Activated CD4-positive, alpha-beta T cell treated with anti-CD3 and anti-CD28 coated beads, Interleukin-2, amount 50 U/mL, for 16 hours (primary cell): ENCODE measurements around the gene THRB.

Source experiments
- DNase-seq: peaks from one replicate; pipeline ENCODE4 v3.0.0-alpha.2; 2020

THRB gene

GRCh38 chr3:24494618-24495325, at the start of gene THRB:
Gene THRB, minus strand, starts transcription at chr3:24494850.
- DNase-seq, result no peak

DNA sequence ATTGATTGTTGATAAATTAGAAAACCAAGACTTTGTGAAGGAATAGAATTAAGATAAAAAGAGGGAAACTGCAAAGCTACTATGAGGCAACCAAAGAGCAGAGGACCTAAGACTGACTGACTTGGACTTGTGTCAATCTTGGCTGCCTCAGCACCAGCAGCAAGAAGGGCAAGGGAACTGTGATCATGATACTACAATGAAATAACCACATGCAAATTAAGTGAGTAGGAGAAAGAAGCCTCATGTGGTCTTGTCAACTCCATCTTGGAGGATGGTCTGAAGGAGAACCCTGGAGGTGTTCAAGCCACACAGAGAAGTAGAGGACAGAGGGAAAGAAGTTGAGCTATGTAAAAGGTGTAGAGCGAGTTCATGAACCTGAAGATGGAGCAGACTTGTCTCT, 47.3 kb upstream of the THRB start:
- no peak for DNase-seq

DNA sequence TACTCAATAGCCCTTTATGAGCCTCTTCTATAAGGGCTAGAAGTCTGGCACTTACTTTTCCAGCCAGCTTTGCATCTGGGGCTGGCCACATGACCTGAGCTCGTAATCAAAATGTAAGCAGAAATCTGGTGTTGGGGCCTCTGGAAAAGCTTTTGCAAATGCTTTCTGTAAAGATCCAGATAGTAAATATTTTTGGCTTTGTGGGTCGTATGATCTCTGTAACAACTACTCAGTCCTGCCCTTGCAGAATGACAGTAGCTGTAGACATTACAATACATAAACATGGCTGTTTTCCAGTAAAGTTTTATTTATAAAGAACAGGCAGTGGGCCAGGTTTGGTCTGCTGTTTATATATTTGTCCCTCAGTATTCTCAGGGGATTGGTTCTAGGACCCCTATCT, 46.2 kb upstream of the THRB start:
- no peak for DNase-seq

GRCh38 chr3:24539699-24540098, 45.0 kb upstream of the THRB start:
- no peak for DNase-seq

GRCh38 chr3:24538891-24539290, 44.2 kb upstream of the THRB start:
- no peak for DNase-seq

DNA sequence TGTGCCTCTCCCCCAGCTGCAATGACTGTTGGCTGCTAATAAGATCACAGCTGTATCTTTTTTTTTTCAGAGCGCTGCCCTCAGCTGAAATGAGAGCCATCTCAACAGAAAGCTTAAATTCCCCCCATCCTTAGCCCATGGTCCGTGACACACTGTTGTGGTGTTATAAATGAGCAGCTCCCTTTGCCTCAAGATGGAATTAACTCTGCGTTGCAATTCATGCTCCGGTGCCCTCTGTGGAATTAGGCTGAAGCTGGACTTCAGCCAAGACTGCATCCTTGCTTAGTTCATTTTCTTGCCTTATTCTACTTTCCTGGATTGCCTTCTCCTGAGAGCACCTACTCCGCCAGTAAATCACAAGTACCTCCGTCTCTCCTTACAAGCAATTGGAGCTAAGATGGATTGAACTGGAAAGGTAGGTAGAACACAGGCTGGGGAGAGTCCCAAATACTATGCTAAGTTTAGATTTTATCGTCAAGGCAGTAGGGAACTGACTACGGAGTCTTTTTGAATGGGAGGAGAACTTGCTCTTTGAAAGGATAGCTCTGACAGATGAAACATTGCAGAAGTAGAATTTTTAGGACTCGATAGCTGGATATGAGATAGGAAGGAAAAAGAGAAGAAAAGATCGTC, 39.0 kb upstream of the THRB start:
- DNase-seq, result no peak

DNA sequence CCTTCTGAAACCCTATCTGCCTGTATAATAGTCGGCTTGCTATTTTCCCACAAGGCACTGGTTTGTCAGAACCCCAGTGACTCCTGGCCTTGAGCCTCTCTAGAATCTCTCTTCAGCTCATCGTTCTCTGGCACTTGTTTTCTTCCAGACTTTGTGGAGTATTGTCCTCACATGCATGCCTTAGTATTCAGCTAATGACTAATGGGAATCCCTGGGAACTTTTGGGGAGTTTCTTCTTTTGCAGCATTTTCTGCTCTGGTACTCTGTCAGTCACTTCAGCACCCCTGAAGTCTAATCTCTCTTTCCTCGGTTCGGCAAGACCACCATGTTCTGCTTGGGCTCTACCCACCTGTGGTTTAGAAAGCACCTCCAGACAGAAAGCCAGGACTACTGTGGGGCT, 35.8 kb upstream of the THRB start:
- DNase-seq, result no peak

DNA sequence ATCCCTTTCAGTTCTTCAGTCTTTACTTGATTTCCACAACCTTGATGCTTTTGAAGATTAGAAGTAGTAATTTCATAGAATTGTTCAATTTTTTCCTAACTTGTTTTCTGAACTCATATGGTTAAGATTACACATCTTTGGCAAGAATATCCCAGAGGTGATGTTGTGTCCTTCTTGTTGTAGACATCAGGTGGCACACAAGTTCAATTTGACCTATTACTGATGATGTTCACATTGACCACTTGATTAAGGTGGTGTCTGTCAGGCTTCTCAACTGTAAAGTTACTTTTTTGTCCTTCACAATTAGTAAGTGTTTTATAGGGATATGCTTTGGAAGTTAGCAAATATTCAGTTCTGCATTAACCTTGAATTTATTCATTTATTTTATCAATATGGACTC, 34.6 kb upstream of the THRB start:
- no peak for DNase-seq

DNA sequence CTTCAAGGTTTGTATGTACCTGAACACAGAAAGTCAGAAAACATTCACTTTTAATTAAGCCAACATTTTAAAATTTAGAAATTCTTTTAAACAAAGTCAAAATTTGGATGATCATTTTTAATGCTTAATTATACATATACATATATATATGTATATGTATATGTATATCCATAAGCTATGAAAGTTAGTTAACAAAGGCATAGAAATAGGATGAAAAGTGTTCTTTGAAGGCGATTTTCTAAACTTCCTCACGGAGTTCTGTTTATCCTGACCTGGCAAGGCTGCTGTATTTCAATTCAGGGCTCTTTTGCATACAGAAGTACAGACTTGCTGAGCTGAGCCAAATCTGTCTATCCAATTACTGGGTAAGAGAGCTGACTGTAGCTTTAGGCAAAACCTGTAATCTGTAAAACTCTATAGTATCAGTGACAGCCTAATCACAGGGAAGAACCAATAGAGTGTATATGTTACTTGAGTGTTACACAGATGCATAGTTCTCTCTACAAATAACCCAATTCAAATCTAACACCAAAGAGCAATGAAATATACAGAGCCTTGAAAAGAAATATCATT, 32.1 kb upstream of the THRB start:
- DNase-seq, result no peak

GRCh38 chr3:24525557-24525956, 30.9 kb upstream of the THRB start:
- no peak for DNase-seq

DNA sequence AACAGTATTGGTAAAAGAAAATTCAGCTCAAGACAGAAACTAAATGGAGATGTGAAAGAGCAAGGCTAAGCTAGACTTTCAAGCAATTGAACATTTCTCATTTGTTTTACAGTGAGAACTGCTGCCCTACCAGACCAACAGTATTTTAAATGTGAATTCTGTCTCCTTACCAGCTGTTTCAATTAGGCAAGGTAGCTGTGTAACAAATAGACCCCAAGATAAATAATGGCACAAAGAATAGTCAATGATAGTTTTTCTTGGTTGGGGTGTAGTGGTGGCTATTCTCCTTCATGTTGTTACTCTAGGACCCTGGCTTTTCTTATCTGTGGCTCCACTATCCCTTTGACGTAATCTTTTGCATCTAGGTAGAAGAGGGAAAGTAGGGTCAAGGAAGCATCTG, 30.4 kb upstream of the THRB start:
- DNase-seq, result no peak

- no peak for DNase-seq
Measured at GRCh38 chr3:24523988-24524727, 29.5 kb upstream of the THRB start.

GRCh38 chr3:24523215-24523614, 28.6 kb upstream of the THRB start:
- no peak for DNase-seq

- no peak for DNase-seq
Measured at GRCh38 chr3:24522146-24522579, 27.5 kb upstream of the THRB start.

DNA sequence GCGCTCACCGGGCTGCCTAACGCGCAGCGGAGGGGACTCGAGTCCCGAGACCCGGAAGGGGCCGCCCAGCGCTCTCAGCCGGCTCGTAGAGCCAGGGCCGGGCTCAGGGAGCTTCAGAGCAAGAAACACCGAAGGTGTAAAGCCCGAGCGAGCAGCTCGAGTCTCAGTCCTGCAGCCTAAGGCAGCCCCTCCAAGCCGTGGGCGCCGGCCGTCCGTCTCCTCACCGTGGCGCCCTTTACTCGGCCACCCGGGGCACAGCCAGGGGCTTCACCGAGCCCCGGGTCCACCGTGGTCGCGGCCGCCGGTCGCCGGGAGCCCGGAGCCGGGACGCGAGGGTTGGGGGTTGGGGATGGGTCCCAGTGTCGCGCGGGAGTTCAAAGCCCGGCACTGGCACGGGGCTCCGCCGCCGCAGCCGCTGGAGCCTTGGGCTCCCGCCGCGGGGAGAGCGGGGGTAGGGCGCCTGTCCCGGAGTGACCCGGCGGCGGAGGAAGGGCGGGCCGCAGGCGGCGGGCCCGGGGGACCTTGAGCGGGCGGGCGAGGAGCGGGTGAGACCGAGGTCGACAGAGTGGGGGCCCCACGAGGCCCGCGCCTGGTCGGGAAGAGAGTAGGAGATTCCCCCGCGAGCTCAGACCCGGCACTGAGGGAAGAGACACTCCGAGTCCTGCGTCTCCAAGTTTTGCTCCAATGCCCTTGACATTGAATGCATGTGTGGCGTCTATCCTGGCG, 26.9 kb upstream of the THRB start:
- DNase-seq, result no peak

GRCh38 chr3:24520976-24521419, 26.3 kb upstream of the THRB start:
- DNase-seq, result no peak

GRCh38 chr3:24520101-24520495, 25.4 kb upstream of the THRB start:
- DNase-seq, result no peak

DNA sequence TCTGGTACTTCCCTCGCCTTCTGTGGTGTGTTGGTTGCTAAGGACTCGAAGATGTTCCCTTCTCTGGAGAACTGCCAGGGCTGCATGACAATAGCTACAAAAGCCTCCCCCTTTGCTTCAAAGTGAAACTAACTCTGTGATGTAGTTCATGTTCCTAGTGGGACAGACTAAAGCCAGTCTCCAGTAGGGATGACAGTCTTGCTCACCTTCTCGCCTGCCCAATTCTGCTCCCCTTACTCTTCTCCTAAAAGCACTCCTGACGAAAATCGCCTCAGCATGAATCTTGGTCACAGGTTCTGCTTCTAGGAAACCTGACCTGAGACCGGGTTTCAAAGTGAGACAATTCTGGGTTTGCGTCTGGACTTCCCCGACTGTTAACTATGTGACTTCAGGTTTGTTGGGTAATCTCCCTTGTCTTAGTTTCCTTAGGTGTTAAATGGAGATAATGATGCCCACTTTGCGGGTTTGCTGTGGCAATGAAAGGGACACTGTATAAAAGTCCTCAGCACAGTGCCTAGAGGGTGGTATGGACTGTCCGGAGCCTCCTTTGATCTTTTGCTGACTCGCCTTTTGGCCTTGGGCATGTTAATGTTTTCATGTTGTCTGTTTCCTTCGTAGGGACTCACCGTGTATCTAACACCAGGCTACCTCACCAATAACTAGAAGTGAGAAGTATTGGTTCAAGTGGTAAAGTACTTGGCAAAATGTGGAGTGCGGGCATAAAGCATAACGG, 24.9 kb upstream of the THRB start:
- DNase-seq, result no peak

DNA sequence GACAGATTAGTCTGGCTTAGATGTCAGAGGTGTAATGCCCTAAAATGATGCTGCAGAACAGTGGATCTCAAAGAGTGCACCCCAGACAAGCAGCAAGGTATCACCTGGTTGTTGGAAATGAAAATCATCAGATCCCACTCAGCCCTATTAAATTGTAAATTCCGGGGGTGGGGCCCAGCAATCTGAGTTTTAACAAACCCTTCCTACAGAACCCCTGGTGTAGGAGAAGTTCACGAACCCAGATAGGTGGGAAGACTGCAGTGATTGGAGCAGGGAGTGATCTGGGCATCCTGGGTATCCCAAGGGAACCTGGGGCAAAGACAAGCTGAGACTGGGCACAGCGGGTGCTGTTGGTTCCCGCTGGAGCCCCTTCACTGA, 24.3 kb upstream of the THRB start:
- DNase-seq, result no peak

DNA sequence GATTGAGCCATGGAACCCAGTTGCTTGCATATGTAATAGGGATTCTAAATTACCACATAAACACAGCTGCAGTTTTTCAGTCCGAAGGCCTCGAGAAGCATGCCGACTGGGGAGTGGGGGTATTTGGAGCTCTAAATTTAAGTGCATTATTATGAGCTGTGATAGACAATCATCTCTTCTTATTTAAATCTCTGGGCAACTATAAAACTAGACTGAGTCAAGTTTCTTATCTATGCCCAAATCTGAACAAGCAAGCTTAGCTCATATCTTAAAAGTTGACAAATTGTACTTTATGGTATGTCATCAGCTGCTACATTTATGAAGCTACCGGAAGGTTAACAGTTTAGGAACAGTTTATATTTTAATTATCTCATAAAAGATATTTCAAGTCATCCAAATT, 19.5 kb upstream of the THRB start:
- DNase-seq, result no peak

GRCh38 chr3:24513463-24513862, 18.8 kb upstream of the THRB start:
- no peak for DNase-seq

- no peak for DNase-seq
Measured at GRCh38 chr3:24512564-24513197, 18.0 kb upstream of the THRB start.
